ENCODE data around the gene SAMD11.
"Not testable (repeated sequence)": the region's sequence is repeated elsewhere in the genome, so short reads cannot be mapped to it uniquely, and the experiment has no call there.

The SAMD11 gene

DNA sequence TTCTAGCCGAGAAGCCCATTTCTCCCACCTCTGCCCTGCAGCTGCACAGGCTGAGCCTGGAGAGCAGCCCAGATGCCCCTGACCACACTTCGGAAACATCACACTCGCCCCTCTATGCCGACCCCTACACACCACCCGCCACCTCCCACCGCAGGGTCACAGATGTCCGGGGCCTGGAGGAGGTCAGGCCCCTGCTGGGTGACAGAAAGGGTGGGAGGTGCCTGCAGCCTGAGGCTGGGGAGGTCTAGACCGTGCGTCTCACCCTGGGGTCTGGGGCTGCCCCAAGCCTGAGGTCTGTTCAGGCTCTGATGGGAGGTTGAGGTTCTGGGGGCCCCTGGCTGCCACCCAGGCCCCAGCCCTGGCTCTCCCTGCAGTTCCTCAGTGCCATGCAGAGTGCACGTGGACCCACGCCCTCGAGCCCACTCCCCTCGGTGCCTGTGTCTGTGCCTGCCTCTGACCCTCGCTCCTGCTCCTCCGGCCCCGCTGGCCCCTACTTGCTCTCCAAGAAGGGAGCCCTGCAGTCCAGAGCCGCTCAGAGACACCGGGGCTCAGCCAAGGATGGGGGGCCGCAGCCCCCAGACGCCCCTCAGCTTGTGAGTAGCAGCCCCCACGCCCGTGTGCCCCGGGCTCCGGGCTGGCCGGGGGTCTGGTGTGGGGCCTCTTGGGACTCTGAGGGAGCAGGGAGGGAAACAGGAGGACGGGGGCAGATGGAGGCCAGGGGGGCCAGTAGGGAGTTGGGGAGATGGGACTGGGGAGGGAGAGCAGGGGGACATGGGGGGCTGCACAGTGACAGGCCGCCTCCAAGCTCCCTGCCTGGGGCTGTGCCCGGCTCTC lies 50.0 kb downstream of the SAMD11 start:
- in situ Hi-C loops (cut with HindIII; ENCODE audit: low sequenced_read_pairs): no loop called here

DNA sequence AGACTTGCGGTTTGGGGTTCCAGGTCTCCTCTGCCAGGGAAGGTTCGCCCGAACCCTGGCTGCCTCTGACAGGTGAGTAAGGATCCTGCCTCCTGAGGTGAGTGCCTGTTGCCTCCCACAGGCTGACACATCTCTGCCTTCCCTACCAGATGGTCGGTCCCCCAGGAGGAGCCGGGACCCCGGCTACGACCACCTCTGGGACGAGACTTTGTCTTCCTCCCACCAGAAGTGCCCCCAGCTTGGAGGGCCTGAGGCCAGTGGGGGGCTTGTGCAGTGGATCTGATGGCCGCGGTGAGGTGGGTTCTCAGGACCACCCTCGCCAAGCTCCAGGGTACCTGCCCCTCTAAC lies 50.5 kb downstream of the SAMD11 start:
- in situ Hi-C loops (cut with HindIII; ENCODE audit: low sequenced_read_pairs): no loop called here

- in situ Hi-C loops (cut with HindIII; ENCODE audit: low sequenced_read_pairs): no loop called here
These were observed 51.1 kb downstream of the SAMD11 start for GRCh38 chr1:974687-975328.

DNA sequence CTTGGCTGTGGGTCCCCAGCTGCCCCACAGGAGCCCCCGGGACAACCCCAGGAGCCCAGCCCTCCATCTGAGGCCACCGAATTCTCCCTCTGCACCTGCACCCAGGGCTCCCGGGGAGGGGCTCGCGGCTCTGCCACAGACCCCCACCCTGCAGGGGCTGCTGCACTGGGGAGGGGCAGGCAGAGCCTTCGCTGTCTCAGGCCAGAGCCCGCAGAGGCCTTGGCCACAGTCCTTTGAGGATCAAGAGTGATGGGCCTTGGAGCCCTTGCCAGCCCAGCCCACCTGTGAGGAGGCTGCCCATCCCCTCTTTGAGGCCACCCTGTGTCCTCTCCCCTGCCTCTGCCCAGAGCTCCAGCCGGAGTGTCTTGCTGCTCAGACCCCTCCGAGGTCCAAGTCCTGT lies 51.6 kb downstream of the SAMD11 start:
- in situ Hi-C loops (cut with HindIII; ENCODE audit: low sequenced_read_pairs): no loop called here

DNA sequence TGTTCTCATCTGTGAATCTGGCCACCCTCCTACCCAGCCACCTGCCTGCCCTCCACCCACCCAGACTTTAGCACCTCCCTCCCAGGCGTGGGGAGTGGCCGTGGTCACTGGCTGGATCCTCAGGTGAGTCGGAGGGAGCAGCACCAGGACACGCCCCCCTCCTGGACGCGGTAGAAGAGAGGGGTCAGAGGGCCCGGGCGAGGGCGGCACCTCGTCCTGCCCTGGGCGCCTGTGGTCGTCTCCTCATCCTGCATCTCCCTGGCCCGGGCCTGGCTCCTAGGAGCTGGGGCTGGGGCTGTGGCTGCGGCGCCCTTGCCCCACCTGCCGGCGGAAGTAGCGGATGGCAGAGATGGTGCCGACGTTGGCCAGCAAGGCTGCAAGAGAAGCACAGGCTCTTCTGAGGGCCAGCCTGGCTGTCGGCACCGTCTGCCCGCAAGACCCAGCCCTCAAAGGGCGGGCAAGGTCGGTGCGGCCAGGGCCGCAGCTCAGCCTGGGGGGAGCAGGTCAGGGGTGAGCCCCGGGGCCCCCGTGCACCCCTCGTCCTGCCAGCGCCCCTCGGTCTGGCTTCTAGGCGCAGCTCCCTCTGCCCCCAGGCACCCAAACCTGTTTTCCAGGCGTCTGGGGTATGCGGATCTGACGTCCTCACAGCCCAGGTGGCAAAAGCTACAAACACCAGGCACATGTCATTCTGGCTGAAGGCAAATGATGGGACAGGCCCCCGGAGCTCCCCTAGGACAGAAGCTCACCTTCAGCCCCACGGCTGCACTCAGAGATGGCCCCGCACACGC lies 52.4 kb downstream of the SAMD11 start:
- in situ Hi-C loops (cut with HindIII; ENCODE audit: low sequenced_read_pairs): no loop called here

- in situ Hi-C loops (cut with HindIII; ENCODE audit: low sequenced_read_pairs): not testable (repeated sequence)
These were observed 53.1 kb downstream of the SAMD11 start for GRCh38 chr1:976791-977190.

- in situ Hi-C loops (cut with HindIII; ENCODE audit: low sequenced_read_pairs): no loop called here
These were observed 54.5 kb downstream of the SAMD11 start for GRCh38 chr1:978069-978834.

- in situ Hi-C loops (cut with HindIII; ENCODE audit: low sequenced_read_pairs): no loop called here
These were observed 55.4 kb downstream of the SAMD11 start for GRCh38 chr1:978835-979743.

DNA sequence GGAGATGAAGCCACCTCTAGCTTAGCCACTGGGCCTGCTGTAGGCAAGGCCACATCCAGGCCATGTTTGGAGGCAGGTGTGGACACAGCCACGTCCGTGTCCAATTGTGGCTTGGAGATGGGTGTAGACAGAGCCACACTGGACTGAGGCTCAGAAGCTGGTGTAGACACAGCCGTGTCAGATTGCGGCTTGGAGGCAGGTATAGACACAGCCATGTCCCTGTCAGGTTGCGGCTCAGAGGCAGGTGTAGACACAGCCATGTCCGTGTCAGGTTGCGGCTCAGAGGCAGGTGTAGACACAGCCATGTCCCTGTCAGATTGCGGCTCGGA lies 56.0 kb downstream of the SAMD11 start:
- in situ Hi-C loops (cut with HindIII; ENCODE audit: low sequenced_read_pairs): no loop called here

DNA sequence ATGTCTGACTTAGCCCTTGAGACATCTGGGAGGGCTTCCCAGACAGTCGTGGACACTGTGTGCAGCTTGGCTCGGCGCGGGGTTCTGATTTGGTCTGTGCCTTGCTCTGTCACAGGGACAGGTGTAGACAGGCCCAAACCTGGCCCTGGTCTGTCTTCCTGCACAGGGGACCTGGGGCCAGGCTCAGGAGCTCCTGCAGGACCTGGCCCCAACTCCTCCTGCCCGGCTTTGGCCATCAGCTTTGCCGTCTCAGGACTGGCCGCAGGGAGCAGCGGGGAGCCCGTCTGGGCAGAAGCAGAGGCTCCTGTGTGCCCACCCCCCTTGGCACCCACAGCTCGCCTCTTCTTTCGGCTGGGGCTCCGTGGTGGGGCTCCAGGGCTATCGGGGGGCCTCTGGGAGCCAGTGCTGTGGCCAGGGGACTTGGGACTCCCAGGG lies 56.4 kb downstream of the SAMD11 start:
- in situ Hi-C loops (cut with HindIII; ENCODE audit: low sequenced_read_pairs): no loop called here

GRCh38 chr1:980602-981395 lies 57.1 kb downstream of the SAMD11 start:
- in situ Hi-C loops (cut with HindIII; ENCODE audit: low sequenced_read_pairs): no loop called here

DNA sequence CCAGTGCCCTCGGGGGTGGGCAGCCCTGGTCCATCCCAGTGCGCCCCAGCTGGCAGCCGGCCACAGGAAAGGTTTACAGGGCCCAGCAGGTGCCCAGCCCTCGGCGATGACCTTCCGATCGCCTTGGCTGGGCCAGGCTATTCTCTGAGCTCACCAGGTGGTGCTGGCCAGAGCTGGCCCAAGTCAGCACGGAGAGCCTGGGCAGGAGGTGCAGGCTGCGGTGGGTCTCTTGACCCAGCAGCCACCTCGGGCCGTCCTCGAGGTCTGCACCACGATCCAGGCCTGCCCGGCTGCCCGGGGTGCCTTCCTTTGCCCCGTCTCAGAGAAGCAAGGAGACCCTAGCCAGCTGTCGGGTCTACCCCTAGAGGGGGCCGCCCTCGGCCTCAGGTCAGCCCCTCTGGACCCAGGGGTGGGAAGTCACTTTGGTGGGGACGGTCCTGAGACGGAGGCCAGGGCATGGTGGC lies 57.8 kb downstream of the SAMD11 start:
- in situ Hi-C loops (cut with HindIII; ENCODE audit: low sequenced_read_pairs): no loop called here

DNA sequence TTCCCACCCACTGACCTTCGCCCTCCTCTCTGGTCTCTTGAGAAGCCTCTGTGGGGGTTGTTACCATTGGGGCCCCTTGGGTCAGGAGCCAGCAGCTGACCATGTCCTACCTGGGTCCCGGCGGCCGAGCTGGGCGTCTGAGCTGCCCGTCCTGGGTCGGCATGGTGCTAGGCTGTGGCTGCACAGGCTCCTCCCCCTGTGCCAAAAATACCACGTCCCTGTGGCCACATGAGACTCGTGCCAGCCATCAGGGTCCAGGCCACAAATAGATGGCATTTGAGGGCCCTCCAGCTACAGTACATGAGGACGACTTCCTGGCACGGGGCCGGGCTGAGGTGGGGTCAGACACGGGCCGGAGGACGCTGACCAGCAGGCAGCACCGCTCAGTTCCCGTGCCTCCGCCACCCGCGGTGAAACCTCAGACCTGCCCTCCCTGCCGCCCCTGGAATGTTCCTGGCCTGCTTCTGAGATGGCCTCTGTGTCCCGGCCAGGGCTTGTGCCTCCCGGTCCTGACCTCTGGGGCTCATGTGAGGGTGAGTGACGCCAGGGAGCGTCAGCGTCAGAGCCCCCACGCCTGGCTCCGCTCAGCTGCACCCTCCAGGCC lies 58.3 kb downstream of the SAMD11 start, which contains the start of gene PERM1:
TSS of gene PERM1 (minus strand) at position 139 of the 604 bp plus-strand sequence. CDS start 1,064 bp downstream, outside the sequence.
- in situ Hi-C loops (cut with HindIII; ENCODE audit: low sequenced_read_pairs): no loop called here

GRCh38 chr1:982765-983436 lies 59.2 kb downstream of the SAMD11 start:
- in situ Hi-C loops (cut with HindIII; ENCODE audit: low sequenced_read_pairs): no loop called here

GRCh38 chr1:983798-984475 lies 60.2 kb downstream of the SAMD11 start:
- in situ Hi-C loops (cut with HindIII; ENCODE audit: low sequenced_read_pairs): no loop called here

GRCh38 chr1:984476-984814 lies 60.7 kb downstream of the SAMD11 start:
- in situ Hi-C loops (cut with HindIII; ENCODE audit: low sequenced_read_pairs): no loop called here

DNA sequence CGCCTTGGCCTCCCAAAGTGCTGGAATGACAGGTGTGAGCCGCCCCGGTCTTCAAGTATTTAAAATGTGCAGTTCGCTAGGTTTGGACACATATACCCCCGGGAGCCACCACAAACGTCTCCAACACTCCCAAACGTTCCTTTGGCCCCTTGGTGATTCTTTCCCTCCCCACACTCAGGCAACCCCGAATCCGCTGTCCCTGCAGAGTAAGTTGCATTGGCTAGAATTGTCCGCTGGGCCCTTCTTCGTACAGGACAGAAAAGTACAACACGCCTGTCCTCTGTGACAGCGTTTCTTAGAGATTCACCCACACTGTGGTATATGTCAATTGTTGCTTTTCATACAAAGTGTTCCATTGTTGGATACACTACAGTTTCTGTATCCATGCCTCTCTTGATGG lies 61.4 kb downstream of the SAMD11 start:
- in situ Hi-C loops (cut with HindIII; ENCODE audit: low sequenced_read_pairs): no loop called here

DNA sequence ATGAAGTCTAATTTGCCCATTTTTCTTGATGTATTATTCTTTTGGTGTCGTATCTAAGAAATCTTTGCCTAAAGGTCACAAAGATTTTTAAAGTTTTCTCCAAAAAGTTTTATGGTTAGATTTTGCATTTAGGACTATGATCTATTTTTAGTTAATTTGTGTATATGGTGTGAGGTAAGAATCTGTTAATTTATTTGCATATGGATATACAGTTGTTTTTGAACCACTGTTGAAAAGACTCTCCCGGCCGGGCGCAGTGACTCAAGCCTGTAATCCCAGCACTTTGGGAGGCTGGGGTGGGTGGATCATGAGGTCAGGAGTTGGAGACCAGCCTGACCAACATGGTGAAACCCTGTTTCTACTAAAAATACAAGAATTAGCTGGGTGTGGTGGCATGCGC lies 64.3 kb downstream of the SAMD11 start:
- in situ Hi-C loops (cut with HindIII; ENCODE audit: low sequenced_read_pairs): not testable (repeated sequence)

All from DLD1 (cell line).